Measurements from ENCODE around the gene ADCY5. TPM values are rescaled to one million over a fixed set of nuclear protein-coding genes. Genes with fewer than 3 reads are reported as not detected.

The ADCY5 gene
- total RNA-seq, 1 donor from 2014 or later: 4.0 TPM

GRCh38 chr3:123387532-123387931 lies 61.4 kb downstream of the ADCY5 start:
- DNase-seq: no peak
- Histone ChIP-seq H3K4me3 (no peak overlapping the region), H3K27me3 (no peaks in the 10 kb centered on the region), H3K36me3 (no peaks in the 10 kb centered on the region), H3K4me1 (no peaks in the 10 kb centered on the region), H3K9me3 (no peaks in the 10 kb centered on the region), H3K27ac (no peak overlapping the region)
- intact Hi-C loops (cut with DNase I): no loop called here
- TF ChIP-seq, protein P1, sequence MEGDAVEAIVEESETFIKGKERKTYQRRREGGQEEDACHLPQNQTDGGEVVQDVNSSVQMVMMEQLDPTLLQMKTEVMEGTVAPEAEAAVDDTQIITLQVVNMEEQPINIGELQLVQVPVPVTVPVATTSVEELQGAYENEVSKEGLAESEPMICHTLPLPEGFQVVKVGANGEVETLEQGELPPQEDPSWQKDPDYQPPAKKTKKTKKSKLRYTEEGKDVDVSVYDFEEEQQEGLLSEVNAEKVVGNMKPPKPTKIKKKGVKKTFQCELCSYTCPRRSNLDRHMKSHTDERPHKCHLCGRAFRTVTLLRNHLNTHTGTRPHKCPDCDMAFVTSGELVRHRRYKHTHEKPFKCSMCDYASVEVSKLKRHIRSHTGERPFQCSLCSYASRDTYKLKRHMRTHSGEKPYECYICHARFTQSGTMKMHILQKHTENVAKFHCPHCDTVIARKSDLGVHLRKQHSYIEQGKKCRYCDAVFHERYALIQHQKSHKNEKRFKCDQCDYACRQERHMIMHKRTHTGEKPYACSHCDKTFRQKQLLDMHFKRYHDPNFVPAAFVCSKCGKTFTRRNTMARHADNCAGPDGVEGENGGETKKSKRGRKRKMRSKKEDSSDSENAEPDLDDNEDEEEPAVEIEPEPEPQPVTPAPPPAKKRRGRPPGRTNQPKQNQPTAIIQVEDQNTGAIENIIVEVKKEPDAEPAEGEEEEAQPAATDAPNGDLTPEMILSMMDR (IDR thresholded peaks at IDR 0.05): no peak
- ATAC-seq: no peak

GRCh38 chr3:123386477-123387040 lies 62.3 kb downstream of the ADCY5 start:
- TF ChIP-seq, protein P1 (IDR thresholded peaks at IDR 0.05): no peak
- no peaks in the 10 kb centered on the region for H3K36me3 ChIP-seq
- H3K4me1 ChIP-seq: no peaks in the 10 kb centered on the region
- no peak for DNase-seq
- intact Hi-C loops (cut with DNase I): no loop called here
- ATAC-seq: no peak
- H3K27me3 ChIP-seq: no peaks in the 10 kb centered on the region
- H3K9me3 ChIP-seq: no peaks in the 10 kb centered on the region
- no peak overlapping the region for H3K27ac ChIP-seq
- no peak overlapping the region for H3K4me3 ChIP-seq

GRCh38 chr3:123385981-123386380 lies 62.9 kb downstream of the ADCY5 start:
- H3K4me1 ChIP-seq: no peaks in the 10 kb centered on the region
- TF ChIP-seq, protein P1 (IDR thresholded peaks at IDR 0.05): no peak
- DNase-seq (no peak), ATAC-seq (no peak)
- no peaks in the 10 kb centered on the region for H3K27me3 ChIP-seq
- H3K4me3 ChIP-seq: no peak overlapping the region
- intact Hi-C loops (cut with DNase I): no loop called here
- no peaks in the 10 kb centered on the region for H3K9me3 ChIP-seq
- no peaks in the 10 kb centered on the region for H3K36me3 ChIP-seq
- no peak overlapping the region for H3K27ac ChIP-seq

DNA sequence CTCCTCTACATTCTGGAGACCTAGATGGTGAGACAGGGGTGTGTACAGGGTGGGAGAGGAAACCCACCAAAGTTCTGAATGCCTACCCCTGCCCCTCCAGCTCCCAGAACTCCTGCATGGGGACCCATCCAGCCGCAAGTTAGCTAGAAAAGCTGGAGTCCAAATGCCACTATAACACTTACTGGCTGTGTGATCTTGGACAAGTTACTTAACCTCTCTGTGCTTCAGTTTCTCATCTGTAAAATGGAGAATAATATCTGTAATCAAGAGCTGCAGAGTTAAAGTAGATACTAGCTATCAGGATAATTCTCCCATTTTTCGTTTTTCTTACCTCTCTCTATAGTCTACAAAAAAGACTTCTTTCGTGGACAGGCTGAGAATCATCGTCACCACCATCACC lies 63.4 kb downstream of the ADCY5 start:
- DNase-seq: no peak
- H3K27ac ChIP-seq: no peak overlapping the region
- no peak overlapping the region for H3K4me3 ChIP-seq
- intact Hi-C loops (cut with DNase I): no loop called here
- no peak for ATAC-seq
- H3K9me3 ChIP-seq: no peaks in the 10 kb centered on the region
- no peaks in the 10 kb centered on the region for H3K27me3 ChIP-seq
- no peaks in the 10 kb centered on the region for H3K36me3 ChIP-seq
- TF ChIP-seq, protein P1 (IDR thresholded peaks at IDR 0.05): no peak
- no peaks in the 10 kb centered on the region for H3K4me1 ChIP-seq

DNA sequence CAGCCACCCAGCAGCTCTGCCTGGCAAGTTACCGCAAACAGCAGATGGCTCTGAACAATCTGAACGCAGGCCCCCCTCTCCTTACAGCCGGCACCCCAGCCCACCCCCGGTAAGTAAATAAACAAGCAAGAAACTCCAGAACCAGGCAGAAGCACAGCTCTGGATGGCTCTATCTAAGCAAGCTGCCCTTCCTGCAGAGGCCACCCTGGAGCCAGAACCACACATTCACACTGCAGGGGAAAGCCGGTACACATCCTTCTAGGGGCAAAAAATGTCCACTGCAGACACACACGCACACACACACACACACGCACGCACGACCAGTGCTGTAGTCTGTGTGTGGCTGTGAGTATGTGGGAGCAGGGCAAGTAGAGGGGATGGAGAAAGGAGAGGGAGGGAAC lies 63.9 kb downstream of the ADCY5 start:
- no peaks in the 10 kb centered on the region for H3K36me3 ChIP-seq
- no peak overlapping the region for H3K4me3 ChIP-seq
- TF ChIP-seq, protein P1 (IDR thresholded peaks at IDR 0.05): no peak
- no peaks in the 10 kb centered on the region for H3K27me3 ChIP-seq
- no peak for ATAC-seq
- DNase-seq: no peak
- no peak overlapping the region for H3K27ac ChIP-seq
- no peaks in the 10 kb centered on the region for H3K9me3 ChIP-seq
- intact Hi-C loops (cut with DNase I): no loop called here
- no peaks in the 10 kb centered on the region for H3K4me1 ChIP-seq

GRCh38 chr3:123384256-123384655 lies 64.6 kb downstream of the ADCY5 start:
- H3K27ac ChIP-seq: no peak overlapping the region
- ATAC-seq: no peak
- TF ChIP-seq, protein P1 (IDR thresholded peaks at IDR 0.05): no peak
- H3K9me3 ChIP-seq: no peaks in the 10 kb centered on the region
- no peak overlapping the region for H3K4me3 ChIP-seq
- no peaks in the 10 kb centered on the region for H3K36me3 ChIP-seq
- H3K4me1 ChIP-seq: no peaks in the 10 kb centered on the region
- intact Hi-C loops (cut with DNase I): no loop called here
- H3K27me3 ChIP-seq: no peaks in the 10 kb centered on the region
- no peak for DNase-seq
